Activated CD8-positive, alpha-beta memory T cell treated with anti-CD3 and anti-CD28 coated beads, Interleukin-2, amount 50 U/mL, for 4 hours (primary cell): ENCODE data around the gene MRPL38.
"Not testable (repeated sequence)": the region's sequence is repeated elsewhere in the genome, so short reads cannot be mapped to it uniquely, and the experiment has no call there.

Source experiments
- DNase-seq: peaks from one replicate; pipeline ENCODE4 v3.0.0-alpha.2; 2020

MRPL38 gene

DNA sequence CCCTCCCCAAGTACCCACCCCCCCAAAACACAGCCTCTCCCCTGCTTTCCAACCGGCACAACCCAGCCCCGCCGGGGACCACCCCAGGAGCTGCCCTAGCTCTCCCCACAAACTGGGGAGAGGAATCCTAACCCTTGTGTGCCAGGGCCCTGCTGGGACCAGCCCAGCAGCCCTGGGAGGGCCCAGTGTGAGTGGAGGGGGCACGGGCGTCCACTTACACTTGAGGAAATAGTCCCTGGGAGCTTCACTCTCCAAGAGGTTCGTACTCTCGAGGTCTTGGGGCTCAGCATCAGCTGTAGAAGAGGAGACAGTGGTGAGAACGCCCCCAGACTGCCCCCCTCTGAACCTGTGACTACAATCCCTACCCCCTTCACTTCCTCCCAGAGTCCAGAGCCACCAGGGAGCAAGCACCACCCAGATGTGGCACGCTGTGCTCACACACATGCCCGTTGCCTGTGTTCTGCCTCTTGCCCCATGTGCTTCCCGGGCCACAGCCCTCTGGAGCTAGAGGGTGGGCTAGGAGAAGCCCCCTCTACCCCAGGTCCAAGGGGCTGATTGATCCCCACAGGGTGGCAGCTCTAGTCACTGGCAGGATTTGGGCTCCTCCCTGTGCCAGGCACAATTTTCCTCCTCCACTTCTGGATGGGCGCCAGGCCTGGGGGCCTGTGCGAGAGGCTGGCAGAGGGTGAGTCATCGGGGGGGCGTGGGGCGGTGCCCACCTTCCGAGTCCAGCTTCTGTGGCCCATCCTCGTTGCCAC, 29.3 kb downstream of the MRPL38 start:
- DNase-seq, result no peak

DNA sequence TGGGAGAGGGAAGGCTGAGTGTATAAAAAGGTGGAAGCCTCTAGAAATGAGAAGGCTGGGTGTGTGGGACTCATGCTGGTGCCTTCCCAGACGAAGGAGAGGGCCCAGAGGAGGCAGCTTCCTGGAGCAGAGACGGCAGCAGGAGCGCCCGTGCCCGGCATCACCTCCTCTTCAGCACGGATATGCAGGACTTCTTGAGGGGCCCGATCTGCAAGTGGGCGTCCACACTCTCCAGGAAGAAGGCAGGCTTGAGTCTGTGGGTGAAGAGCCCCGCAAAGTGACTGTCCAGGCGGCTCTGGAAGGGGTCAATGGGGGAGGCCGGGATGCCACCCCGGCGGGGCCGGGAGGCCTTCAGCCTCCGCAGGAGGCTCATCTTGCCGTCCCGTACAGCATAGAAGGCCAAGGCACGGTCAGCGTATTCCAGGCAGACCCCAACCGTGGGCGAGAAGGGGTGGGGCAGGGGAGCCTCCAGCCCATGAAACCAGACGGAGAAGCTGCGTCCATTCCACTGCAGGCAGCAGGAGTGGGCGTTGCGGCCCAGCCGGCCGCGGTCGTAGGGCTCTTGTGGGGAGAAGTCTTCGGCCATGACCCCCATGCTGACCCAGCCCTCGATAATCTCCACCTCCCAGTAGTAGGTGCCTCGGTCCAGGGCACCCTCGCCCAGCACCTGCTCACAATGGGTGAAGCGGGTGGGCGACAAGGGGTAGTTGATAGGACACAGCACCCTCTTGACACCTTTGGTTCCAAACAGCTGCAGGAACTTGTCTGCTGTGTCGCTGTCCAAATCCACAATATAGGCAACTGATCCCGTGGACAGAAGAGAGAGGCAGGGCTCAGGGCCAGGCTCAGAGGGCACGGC, 30.1 kb downstream of the MRPL38 start:
- no peak for DNase-seq

DNA sequence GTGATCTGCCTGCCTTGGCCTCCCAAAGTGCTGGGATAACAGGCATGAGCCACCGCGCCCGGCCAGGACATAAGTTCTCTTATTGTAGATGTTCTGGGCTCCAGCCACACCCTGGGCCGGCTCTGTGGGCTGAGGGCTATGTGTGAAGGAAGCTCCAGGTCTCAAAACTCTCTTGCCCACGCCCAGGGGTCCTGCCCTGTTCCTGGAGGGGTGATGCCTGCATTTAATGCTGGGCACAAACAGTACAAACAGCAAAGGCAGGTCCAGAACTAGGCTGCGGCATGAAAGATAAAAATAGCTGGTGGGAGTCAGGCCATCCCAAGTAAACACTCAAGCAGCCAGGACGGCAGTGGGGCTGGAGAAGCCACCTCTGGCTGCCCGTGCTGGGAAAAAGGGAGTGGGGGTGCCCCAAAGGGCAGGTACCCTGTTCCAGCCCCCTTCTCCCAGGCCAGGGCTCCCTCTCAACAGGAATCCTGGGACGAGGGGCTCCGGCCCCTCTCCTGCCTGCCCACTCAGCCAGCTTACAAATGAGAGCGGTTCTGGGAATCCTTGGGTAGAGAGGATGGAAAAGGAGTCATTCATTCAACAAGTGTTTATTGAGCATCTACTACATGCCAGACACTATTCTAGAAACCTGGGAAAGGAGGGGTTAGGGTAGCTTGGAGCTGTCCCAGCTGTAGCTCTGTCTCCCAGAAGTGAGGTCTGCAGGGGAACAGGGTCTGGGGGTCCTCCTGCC, 30.9 kb downstream of the MRPL38 start:
- no peak for DNase-seq

DNA sequence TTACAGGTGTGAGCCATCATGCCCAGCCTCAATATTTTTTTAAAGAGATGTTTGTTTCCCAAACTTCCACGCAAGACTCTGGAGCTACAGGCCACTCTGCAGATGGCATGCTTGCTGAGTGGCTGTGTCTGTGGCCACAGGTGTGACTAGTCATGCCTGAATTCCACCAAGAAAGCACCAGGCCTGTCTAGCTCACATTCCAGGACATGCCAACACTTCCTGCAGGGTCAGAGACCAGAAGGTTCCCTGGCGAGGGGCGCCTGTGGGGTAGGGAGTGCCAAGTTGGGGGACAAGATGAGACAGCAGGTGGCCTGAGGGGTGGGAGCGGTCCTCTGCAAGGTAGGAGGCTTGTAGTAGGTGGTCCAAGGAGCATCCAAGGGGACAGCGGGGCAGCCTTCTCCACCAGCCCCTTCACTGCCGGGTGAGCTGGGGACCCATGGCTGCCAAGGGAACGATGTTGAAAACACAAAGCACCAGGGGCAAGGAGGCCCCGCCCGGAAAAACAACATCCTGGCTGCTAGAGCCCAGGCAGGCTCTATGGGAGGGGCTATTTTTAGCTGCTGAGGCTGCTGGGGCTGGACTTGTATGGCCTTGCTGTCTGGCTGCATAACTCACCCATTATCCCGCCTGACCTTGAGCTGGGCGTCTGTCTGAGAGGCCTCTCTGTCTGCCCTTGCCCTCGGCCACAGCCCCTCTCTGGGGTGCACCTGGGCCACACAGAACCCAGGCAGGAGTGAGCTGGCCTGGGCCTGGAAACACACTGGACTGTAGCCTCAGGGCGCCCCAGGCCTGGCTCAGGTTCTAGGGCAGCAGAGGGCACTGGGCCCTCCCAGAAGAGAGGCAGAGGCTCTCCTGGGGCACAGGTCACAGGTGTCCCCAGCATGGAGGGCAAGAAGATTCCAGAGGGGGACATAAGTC, 32.0 kb downstream of the MRPL38 start:
- DNase-seq, result no peak

DNA sequence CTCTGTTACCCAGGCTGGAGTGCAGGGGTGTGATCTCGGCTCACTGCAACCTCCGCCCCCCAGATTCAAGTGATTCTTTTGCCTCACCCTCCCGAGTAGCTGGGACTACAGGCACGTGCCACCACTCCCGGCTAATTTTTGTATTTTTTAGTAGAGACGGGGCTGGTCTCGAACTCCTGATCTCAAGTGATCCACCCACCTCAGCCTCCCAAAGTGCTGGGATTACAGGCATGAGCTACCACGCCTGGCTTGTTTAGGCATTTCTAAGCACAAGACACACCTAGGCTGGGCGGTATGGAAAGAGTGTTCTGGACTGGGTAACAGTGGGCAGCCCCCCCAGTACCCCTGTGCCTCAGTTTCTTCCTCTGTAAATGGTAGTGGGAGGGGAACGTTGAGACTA, 34.5 kb downstream of the MRPL38 start:
- not testable (repeated sequence) for DNase-seq

DNA sequence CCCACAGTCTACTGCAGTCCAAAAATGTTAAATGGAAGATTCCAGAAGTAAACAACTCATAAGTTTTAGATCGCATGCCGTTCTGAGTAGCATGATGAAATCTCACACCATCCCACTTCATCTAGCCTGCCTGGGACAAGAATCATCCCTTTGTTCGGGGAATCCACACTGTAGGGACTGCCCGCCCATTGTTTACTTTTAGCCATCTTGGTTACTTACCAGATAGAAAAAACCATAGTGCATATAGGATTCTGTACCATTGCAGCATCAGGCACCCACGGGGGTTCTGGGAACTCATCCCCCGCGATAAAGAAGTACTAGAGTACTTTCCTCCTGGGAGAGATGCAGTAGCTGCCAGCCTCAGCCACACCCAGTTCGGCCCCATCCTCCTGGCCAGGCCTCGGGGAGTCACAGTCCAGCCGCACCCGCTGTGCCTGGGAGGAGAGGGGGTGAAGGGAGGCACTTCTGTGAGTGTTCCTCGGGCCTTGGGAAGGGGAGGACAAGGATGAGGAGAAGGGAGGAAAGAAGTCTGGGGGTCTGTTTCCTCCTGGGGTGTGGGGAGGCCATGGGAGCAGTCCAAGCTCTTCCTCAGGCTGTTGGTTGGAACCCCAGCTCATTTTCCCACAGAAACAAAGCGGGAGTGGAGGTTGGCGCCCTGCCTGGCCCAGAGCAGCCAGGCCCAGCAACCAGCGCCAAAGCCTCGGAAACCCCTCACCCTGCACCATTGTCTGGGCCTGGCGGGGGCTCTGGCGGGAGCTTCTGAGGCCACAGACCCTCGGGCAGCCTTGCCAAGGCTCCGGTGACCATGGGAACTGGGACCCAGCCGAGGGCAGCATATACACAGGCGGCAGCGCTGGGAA, 35.2 kb downstream of the MRPL38 start:
- DNase-seq, result no peak

DNA sequence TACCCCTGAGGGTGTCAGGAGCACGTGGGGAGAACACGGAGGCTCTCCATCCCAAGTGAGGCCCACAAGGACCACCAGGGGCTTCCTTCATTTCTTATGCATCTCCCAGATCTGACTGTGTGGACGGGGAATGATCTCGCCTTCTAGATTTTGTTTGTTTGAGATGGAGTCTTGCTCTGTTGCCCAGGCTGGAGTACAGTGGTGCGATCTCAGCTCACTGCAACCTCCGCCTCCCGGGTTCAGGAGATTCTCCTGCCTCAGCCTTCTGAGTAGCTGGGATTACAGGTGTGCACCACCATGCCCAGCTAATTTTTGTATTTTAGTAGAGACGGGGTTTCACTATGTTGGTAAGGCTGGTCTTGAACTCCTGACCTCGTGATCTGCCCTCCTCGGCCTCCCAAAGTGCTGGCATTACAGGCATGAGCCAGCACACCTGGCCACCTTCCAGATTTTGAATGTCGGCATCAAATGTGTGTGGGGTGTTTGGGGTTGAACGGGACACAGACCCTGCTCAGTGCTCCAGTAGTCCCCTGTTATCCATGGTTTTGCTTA, 35.9 kb downstream of the MRPL38 start:
- not testable (repeated sequence) for DNase-seq

DNA sequence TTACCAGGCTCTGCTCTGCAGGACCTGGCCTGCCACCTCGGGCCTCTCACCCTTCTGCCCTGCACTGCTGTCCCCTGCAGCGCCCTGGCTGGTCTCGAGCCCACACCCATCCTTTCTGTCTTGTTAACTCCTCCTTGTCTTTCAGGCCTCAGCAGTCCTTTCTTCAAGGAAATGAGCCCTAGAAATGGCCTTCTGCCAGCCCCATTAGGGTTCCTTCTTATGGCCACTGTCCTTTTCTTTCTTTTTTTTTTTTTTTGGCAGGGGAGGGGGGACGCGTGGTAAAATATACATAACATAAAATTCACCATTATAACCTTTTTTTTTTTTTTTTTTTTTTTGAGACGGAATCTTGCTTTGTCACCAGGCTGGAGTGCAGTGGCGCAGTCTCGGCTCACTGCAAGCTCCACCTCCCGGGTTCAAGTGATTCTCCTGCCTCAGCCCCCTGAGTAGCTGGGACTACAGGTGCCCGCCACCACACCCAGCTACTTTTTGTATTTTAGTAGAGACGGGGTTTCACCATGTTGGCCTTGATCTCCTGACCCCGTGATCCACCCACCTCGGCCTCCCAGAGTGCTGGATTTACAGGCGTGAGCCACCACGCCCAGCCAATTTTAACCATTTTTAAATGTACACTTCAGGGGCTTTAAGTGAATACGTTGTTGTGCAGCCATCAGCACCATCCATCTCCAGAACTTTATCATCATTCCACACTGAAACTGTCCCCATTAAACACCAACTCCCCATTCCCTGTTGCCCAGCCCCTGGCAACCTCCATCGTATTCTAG, 39.1 kb downstream of the MRPL38 start:
- DNase-seq, result not testable (repeated sequence)

DNA sequence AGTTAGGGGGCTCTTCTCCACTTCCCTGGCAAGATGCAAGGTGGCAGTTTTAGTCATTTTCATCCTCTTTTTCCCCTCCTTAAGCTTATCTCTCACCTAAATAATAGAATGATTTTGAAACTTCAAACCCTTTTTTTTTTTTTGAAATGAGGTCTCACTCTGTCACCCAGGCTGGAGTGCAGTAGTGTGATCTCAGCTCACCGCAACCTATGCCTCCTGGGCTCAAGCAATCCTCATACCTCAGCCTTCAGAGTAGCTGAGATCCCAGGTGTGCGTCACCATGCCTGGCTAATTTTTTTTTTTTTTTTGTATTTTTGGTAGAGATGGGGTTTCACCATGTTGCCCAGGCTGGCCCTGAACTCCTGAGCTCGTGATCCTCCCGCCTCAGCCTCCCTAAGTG, 39.8 kb downstream of the MRPL38 start:
- DNase-seq, result not testable (repeated sequence)

DNA sequence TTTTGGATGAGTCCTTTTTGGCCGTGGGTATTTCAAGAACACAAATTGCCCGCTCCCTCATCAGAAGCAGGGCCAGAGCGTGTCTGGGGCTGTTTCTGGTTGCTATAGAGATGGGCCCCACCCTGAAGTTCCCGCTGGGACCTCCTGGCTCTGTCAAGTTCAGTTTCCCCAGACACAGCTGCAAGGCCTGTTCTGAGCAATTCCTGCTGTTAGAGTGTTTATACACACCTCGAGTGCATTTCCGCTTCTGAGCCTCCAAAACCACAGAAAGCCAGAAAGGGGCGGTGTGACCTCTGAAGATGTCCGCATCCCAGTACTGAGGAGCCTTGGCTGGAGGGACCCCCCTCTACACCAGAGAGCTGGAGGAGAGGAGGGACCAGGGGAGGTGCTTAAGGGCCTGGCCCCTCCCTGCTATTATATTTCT, 40.2 kb downstream of the MRPL38 start:
- no peak for DNase-seq

DNA sequence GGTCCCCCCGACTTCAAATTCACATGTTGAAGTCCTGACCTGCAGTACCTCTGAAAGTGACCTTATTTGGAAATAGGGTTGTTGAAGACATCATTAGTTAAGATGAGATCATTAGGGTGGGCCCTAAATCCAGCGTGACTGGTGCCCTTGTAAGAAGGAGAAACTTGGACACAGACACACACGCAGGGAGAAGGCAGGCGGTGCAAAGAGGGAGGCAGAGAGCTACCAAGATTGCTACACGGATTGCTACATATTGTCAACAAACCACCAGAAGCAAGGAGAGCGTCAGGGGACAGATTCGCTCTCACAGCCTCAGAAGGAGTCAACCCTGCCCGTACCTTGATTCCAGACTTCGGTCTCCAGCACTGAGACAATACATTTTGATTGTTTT, 42.8 kb downstream of the MRPL38 start:
- DNase-seq, result no peak

DNA sequence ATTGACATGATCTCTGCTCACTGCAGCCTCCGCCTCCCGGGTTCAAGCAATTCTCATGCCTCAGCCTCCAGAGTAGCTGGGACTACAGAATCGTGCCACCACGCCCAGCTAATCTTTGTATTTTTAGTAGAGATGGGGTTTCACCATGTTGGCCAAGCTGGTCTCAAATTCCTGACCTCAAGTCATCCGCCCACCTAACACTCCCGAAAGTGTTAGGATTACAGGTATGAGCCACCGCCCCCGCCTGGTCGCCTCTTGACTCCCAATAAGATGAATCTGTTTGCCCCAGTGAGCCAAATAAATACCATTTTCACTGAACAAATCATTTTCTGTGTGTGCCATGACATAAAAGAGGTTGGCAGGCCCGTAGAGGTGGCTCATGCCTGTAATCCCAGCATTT, 45.3 kb downstream of the MRPL38 start:
- not testable (repeated sequence) for DNase-seq

DNA sequence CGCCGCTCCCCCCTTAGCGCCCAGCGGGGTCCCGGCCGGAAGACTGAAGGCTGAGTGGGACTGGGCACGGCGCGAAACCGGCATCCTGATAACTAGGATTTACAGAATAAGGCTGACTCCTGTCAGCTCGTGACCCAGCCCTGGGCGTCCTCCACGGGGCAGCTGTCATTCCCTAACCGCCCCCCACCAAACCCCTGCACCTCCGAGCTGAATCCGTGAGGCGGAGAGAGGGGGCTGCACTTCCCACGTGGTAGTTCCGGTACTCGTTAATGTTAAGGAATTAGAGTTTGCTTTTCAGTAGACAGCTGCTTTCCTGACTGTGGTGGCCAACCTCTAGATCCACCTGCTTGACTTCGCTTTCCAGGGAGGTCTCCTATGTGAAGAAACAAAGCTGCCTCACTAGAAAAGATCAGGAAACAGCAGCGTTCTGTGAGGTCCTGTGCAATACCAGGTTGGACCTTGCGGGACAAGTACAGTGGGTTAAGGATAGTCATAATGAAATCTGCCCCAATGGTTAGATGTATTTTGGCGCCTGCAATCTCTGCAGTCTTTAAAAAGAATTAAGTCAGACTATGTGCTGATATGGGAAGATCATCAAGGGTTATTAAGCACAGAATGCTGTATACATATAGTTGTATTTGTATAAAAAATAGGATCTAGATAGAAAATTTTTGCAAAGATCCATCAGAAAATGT, 48.5 kb downstream of the MRPL38 start:
- DNase-seq, result no peak

DNA sequence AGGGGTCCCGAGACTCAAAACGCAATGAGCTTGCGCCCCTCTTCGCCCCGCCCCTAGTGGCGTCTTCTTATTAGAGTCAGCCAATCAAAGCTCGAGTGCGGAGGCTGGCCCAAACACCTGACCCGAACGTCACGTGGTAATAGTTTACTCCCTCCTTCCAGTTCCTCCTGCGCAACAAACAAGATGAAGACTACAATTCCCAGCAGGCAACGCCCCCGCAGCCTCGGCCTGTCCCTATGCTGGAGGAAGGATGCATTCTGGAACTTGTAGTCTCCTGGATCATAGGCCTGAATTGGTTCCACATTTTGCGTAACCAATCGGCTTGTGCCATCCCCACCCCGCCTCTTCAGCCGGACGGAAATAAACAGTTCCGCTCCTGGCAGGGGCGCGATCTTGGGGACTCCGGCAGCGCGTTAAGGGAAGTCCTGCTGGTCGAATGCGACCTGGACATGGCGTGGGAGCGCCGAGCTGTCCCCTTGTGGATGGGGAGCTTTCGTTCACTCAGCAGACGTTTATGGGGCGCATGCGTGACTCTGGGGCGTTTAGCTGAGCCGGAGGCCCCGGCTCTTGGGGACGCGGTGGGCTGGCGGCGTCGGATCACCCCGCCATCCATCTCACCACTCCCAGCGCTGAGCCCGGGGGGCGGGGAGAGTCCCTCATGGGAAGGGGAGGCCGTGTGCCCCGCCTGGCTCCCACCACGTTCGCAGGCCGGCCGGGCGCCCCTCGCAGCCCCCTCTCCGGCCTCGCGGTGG, 49.2 kb downstream of the MRPL38 start, which contains the start of gene WBP2:
Gene WBP2, minus strand, starts transcription at position 26 of the 752 bp plus-strand sequence. CDS start 38 bp downstream, outside the sequence.
- DNase-seq, result peak; percentile 94

DNA sequence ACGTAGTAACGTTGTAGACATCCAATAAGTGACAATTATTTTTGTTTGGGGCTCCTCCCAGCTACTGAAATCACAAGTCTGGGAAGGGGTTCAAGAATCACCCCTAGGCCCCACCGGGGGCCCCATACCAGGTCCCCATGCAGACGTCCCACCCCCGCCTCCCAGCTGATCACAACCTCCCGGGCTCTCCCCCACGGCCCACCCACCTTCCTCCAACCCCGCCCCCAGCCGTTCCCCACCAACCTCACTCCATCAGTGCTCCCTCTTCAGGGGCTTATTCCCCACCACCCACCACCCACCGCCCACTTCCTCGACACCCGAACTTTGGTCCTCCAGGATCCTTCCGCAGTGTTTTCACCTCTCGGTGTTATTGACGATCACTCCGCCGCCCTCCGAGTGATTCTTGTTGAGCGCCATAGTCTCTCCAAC, 49.8 kb downstream of the MRPL38 start:
- DNase-seq, result no peak

DNA sequence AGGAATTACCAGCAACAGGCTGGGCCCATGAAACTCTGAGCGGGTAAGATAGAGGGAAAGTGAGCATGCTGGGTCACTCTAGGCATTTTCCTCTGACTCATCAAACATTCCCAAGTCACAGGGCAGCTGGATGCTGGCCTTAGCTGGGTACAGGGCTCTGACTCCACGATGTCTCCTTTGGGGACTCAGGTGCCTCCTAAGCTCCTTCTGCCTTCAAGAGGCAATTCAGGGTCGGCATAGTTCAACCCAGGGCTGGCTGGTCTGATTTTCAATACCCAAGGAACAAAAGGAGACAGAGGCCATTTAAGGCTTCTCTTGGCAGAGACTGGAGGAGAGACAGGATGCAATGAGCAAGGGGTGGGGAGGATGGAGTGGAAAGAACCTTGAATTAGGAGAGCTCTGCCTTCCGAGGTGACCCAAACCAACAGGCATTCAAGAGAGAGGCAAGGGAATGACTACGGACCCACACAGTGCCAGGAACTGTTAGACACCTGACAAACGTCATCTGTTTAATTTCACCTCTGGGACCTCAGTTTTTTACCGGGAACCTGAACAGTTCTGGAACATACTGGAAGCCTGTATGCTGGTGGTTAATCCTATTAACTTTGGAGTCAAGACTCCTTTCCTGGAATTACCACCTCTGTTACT, 50.5 kb downstream of the MRPL38 start:
- no peak for DNase-seq

DNA sequence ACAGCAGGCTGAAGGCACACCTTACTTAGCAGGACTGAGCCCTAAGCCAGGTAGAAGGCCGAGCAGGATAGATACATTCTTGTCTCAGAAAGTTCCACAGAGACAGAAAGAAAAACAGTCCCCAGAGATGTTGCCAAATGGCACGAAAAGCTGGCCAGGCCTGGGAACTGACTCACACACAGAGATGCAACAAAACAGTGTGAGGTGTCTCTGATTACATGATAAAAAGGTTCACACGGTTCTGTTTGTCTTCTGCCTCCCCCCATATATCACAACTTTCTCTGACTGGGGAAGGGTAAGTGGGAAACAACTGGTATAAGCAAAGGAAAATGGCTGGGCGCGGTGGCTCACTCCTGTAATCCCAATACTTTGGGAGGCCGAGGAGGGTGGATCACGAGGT, 51.3 kb downstream of the MRPL38 start:
- no peak for DNase-seq

DNA sequence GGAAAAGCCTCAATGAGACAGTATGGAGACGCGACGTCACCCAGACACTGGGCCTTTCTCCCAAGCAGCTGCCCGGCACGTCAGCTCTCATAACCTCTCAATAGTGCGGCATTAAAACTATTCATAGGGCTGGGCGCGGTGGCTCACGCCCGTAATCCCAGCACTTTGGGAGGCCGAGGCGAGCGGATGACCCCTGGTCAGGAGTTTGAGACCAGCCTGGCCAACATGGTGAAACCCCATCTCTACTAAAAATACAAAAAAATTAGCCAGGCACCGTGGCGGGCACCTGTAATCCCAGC, 53.0 kb downstream of the MRPL38 start:
- not testable (repeated sequence) for DNase-seq
